HEK293T (cell line): ENCODE data around the gene SCGB3A2.

ENCODE experiments used
- CTCF ChIA-PET: fragments of 350-600 bp; formaldehyde crosslinking; extraction: SDS; loops from one replicate; lab custom pipeline; 2021; ENCODE audit warnings: antibody characterized with exemption, inconsistent platforms; lab: Yijun Ruan, JAX
- POLR2A ChIA-PET: fragments of 350-600 bp; formaldehyde crosslinking; extraction: SDS; loops from one replicate; lab custom pipeline; 2020; ENCODE audit warnings: antibody characterized with exemption, inconsistent platforms; lab: Yijun Ruan, JAX
- DNase-seq: peaks from one replicate; pipeline ENCODE4 v3.0.0; 2012; ENCODE audit warnings: mixed read lengths; ENCODE audit errors: extremely low spot score
- ARNT ChIP-seq: fragments of 450-650 bp; IDR thresholded peaks from 2 replicates; pipeline ENCODE4 v1.6.1; 2017; ENCODE audit warnings: mild to moderate bottlenecking
- BHLHE40 ChIP-seq: fragments of 450-650 bp; IDR thresholded peaks from 2 replicates; pipeline ENCODE4 v1.6.1; 2016; ENCODE audit warnings: mild to moderate bottlenecking, moderate library complexity, borderline replicate concordance
- CTBP1 ChIP-seq: fragments of 450-650 bp; IDR thresholded peaks from 2 replicates; pipeline ENCODE4 v1.6.1; 2016; ENCODE audit warnings: borderline replicate concordance
- ELF4 ChIP-seq: fragments of 450-650 bp; IDR thresholded peaks from 2 replicates; pipeline ENCODE4 v1.6.1; 2017; ENCODE audit warnings: antibody characterized with exemption
- FOXA1 ChIP-seq: fragments of 450-650 bp; IDR thresholded peaks from 2 replicates; pipeline ENCODE4 v1.6.1; 2016; ENCODE audit warnings: mild to moderate bottlenecking
- FOXK2 ChIP-seq: fragments of 450-650 bp; IDR thresholded peaks from 2 replicates; pipeline ENCODE4 v1.6.1; 2016; ENCODE audit warnings: mild to moderate bottlenecking
- FOXM1 ChIP-seq: fragments of 450-650 bp; IDR thresholded peaks from 2 replicates; pipeline ENCODE4 v1.6.1; 2017; ENCODE audit warnings: mild to moderate bottlenecking, borderline replicate concordance
- HDGF ChIP-seq: fragments of 450-650 bp; IDR thresholded peaks from 2 replicates; pipeline ENCODE4 v1.6.1; 2017; ENCODE audit warnings: antibody characterized with exemption, borderline replicate concordance
- L3MBTL2 ChIP-seq: fragments of 450-650 bp; conservative IDR thresholded peaks from 2 replicates; pipeline ENCODE4 v1.6.1; 2016; ENCODE audit warnings: mild to moderate bottlenecking
- LEF1 ChIP-seq: fragments of 450-650 bp; IDR thresholded peaks from 2 replicates; pipeline ENCODE4 v1.6.1; 2017; ENCODE audit warnings: mild to moderate bottlenecking, borderline replicate concordance
- NFRKB ChIP-seq: fragments of 450-650 bp; IDR thresholded peaks from 2 replicates; pipeline ENCODE4 v1.6.1; 2016; ENCODE audit warnings: mild to moderate bottlenecking, moderate library complexity
- PKNOX1 ChIP-seq: fragments of 450-650 bp; IDR thresholded peaks from 2 replicates; pipeline ENCODE4 v1.6.1; 2016
- SP1 ChIP-seq: fragments of 450-650 bp; IDR thresholded peaks from 2 replicates; pipeline ENCODE4 v1.6.1; 2017
- SUZ12 ChIP-seq: fragments of 450-650 bp; IDR thresholded peaks from 2 replicates; pipeline ENCODE4 v1.6.1; 2016; ENCODE audit warnings: mild to moderate bottlenecking
- TARDBP ChIP-seq: fragments of 450-650 bp; IDR thresholded peaks from 2 replicates; pipeline ENCODE4 v1.6.1; 2016
- ZNF384 ChIP-seq: fragments of 450-650 bp; IDR thresholded peaks from 2 replicates; pipeline ENCODE4 v1.6.1; 2016

SCGB3A2 gene

GRCh38 chr5:147904110-147904509 lies 25.6 kb downstream of the SCGB3A2 start:
- CTCF ChIA-PET = no interaction called here
- POLR2A ChIA-PET = no interaction called here
- TF ChIP-seq FOXM1 (no peak), BHLHE40 (no peak), FOXA1 (no peak), ARNT (no peak), ZNF384 (no peak), L3MBTL2 (no peak), NFRKB (no peak), HDGF (no peak), SP1 (no peak), PKNOX1 (no peak)
- DNase-seq = no peak

- TF ChIP-seq ARNT (no peak), FOXM1 (no peak), TARDBP (no peak), BHLHE40 (no peak), HDGF (no peak), L3MBTL2 (no peak), LEF1 (no peak), PKNOX1 (no peak), SUZ12 (no peak), FOXK2 (no peak), CTBP1 (no peak), SP1 (no peak), ELF4 (no peak), ZNF384 (no peak), FOXA1 (no peak), NFRKB (no peak)
- POLR2A ChIA-PET = no interaction called here
- CTCF ChIA-PET = no interaction called here
- DNase-seq = no peak
Observed at GRCh38 chr5:147906326-147907095, 28.0 kb downstream of the SCGB3A2 start, which contains the start of gene C5orf46. C5orf46 (minus strand) TSS chr5:147906538; CDS start chr5:147906501, 37 bp downstream.

GRCh38 chr5:147911427-147911826 lies 32.9 kb downstream of the SCGB3A2 start:
- ChIA-PET CTCF (interaction anchor here (0.6 kb wide), 1 partner anchor 567 kb away, joined by 3 read pairs; no protein-coding TSS in a partner anchor), POLR2A (no interaction called here)
- DNase-seq = no peak
- TF ChIP-seq TARDBP (no peak), SP1 (no peak), ARNT (no peak), FOXM1 (no peak), HDGF (no peak), BHLHE40 (no peak)

- ChIA-PET CTCF (no interaction called here), POLR2A (no interaction called here)
- TF ChIP-seq TARDBP = no peak
- no peak for TF ChIP-seq SP1
- no peak for TF ChIP-seq ARNT
- TF ChIP-seq ZNF384 = no peak
- no peak for TF ChIP-seq PKNOX1
- TF ChIP-seq NFRKB = no peak
- TF ChIP-seq ELF4 = no peak
- no peak for TF ChIP-seq BHLHE40
- no peak for TF ChIP-seq FOXK2
- no peak for TF ChIP-seq HDGF
- TF ChIP-seq CTBP1 = no peak
- TF ChIP-seq SUZ12 = no peak
- no peak for DNase-seq
Observed at GRCh38 chr5:147912011-147912410, 33.5 kb downstream of the SCGB3A2 start.

- ChIA-PET CTCF (no interaction called here), POLR2A (no interaction called here)
- DNase-seq = no peak
- TF ChIP-seq ZNF384 (no peak), HDGF (no peak), ELF4 (no peak), FOXK2 (no peak), BHLHE40 (no peak), LEF1 (no peak), NFRKB (no peak), CTBP1 (no peak), FOXA1 (no peak), FOXM1 (no peak), TARDBP (no peak), SP1 (no peak), ARNT (no peak), PKNOX1 (no peak), SUZ12 (no peak), L3MBTL2 (no peak)
Observed at GRCh38 chr5:147913786-147914185, 35.3 kb downstream of the SCGB3A2 start.
